OCI-LY1 (cell line): ENCODE data around the gene SPRY2.

Experiments
- H2AFZ ChIP-seq: fragments of 200-600 bp; sonication (generic), shearing (Covaris generic); 2 replicates; pipeline ENCODE4 v1.6.0; 2014; ENCODE audit warnings: antibody characterized with exemption, mild to moderate bottlenecking, low read length
- H3F3A ChIP-seq: fragments of 200-600 bp; sonication (generic), shearing (Covaris generic); 2 replicates; pipeline ENCODE4 v1.6.0; 2014; ENCODE audit warnings: mild to moderate bottlenecking, antibody characterized with exemption, low read length, moderate library complexity; ENCODE audit not compliant: insufficient read depth
- H3K27ac ChIP-seq: fragments of 200-600 bp; sonication (generic); 2 replicates; pipeline ENCODE4 v1.5.1; 2014; ENCODE audit warnings: low read length, mixed run types, mild to moderate bottlenecking, low read depth; ENCODE audit not compliant: poor library complexity, severe bottlenecking
- H3K27me3 ChIP-seq: fragments of 200-600 bp; sonication (generic); 2 replicates; pipeline ENCODE4 v1.6.0; 2014; ENCODE audit warnings: antibody characterized with exemption, mild to moderate bottlenecking, low read length, moderate library complexity; ENCODE audit not compliant: insufficient read depth
- H3K36me3 ChIP-seq: fragments of 200-600 bp; sonication (generic); 2 replicates; pipeline ENCODE4 v1.6.1; 2014; ENCODE audit warnings: mild to moderate bottlenecking, antibody characterized with exemption, low read length, moderate library complexity, mixed read lengths; ENCODE audit not compliant: insufficient read depth
- H3K4me1 ChIP-seq: fragments of 200-600 bp; sonication (generic); 2 replicates; pipeline ENCODE4 v1.5.1; 2014; ENCODE audit warnings: mild to moderate bottlenecking, low read length, moderate library complexity; ENCODE audit not compliant: insufficient read depth, severe bottlenecking
- H3K4me2 ChIP-seq: fragments of 200-600 bp; sonication (generic), shearing (Covaris generic); 2 replicates; pipeline ENCODE4 v1.6.1; 2014; ENCODE audit warnings: low read length
- H3K4me3 ChIP-seq: fragments of 200-600 bp; sonication (generic); 2 replicates; pipeline ENCODE4 v1.5.1; 2014; ENCODE audit warnings: low read length, low read depth, mild to moderate bottlenecking, mixed read lengths; ENCODE audit not compliant: poor library complexity, severe bottlenecking
- H3K79me2 ChIP-seq: fragments of 200-600 bp; shearing (Covaris generic); 2 replicates; pipeline ENCODE4 v1.6.1; 2016; ENCODE audit warnings: mixed run types, low read length, mixed read lengths; ENCODE audit not compliant: insufficient read depth
- H3K9ac ChIP-seq: fragments of 200-600 bp; sonication (generic), shearing (Covaris generic); 2 replicates; pipeline ENCODE4 v1.6.1; 2014; ENCODE audit warnings: mild to moderate bottlenecking, low read length, mixed read lengths
- H3K9me2 ChIP-seq: fragments of 200-600 bp; sonication (generic), shearing (Covaris generic); 2 replicates; pipeline ENCODE4 v1.6.1; 2014; ENCODE audit warnings: low read depth, mild to moderate bottlenecking, low read length, mixed read lengths
- H3K9me3 ChIP-seq: fragments of 200-600 bp; shearing (Covaris generic); 2 replicates; pipeline ENCODE4 v1.6.1; 2014; ENCODE audit warnings: low read length, mixed read lengths
- H4K20me1 ChIP-seq: fragments of 200-600 bp; sonication (generic), shearing (Covaris generic); 2 replicates; pipeline ENCODE4 v1.6.0; 2016; ENCODE audit warnings: mild to moderate bottlenecking, low read length; ENCODE audit not compliant: insufficient read depth
- EZH2 ChIP-seq: fragments of 200-600 bp; sonication (generic), shearing (Covaris generic); IDR thresholded peaks from 2 replicates; pipeline ENCODE4 v1.8.0; 2017; ENCODE audit warnings: borderline replicate concordance, mixed run types, mild to moderate bottlenecking, antibody characterized with exemption, low read length, moderate library complexity, mixed read lengths
- TF ChIP-seq, protein P1 (sequence below): fragments of 200-600 bp; sonication (generic), shearing (Covaris generic); IDR thresholded peaks from 2 replicates; pipeline ENCODE4 v1.5.1; 2017; ENCODE audit warnings: mild to moderate bottlenecking, antibody characterized with exemption, low read length, moderate library complexity, mixed read lengths

The SPRY2 gene

DNA sequence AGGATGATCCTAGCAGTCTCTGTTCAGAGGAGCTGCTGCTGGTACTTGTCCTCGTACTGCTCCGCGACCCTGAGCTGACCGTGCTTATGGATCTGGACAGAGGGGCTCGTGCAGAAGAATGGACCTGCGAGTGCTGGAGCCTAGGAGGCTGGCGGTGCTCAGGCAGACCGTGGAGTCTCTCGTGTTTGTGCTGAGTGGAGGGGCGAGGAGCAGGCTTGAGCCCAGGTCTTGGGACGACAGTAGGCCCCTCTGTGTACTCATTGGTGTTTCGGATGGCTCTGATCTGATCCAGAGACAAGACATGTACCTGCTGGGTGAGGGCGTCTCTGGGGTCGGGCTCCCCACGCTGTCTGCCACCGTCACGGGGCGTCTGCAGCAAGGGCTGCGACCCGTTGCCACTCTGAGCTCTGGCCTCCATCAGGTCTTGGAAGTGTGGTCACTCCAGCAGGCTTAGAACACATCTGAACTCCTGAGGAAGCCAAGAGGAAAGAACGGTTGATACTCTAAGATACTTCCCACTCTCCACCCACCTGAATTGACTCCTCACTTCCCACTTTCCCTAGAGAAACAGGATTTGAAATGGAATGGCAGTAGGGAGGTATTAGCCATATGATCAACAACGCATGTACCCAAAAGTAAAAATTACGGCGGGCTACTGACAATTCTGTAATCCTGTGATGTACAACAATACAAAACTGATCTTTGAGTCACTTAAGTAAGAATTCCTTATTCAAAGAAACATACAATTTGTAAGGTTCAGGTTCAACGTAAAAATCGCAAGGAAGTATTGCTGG lies 3.4 kb downstream of the SPRY2 start:
- Histone ChIP-seq H3K27ac (no peak overlapping the region), H3K9me2 (no peaks in the 10 kb centered on the region), H3K4me1 (no peaks in the 10 kb centered on the region), H2AFZ (no peak overlapping the region), H3K9ac (no peak overlapping the region), H3K27me3 (no peaks in the 10 kb centered on the region), H3K79me2 (no peaks in the 10 kb centered on the region), H3F3A (no peaks in the 10 kb centered on the region), H3K4me3 (no peak overlapping the region), H3K9me3 (no peaks in the 10 kb centered on the region), H3K36me3 (no peaks in the 10 kb centered on the region), H3K4me2 (no peak overlapping the region), H4K20me1 (no peaks in the 10 kb centered on the region)
- TF ChIP-seq, protein P1, sequence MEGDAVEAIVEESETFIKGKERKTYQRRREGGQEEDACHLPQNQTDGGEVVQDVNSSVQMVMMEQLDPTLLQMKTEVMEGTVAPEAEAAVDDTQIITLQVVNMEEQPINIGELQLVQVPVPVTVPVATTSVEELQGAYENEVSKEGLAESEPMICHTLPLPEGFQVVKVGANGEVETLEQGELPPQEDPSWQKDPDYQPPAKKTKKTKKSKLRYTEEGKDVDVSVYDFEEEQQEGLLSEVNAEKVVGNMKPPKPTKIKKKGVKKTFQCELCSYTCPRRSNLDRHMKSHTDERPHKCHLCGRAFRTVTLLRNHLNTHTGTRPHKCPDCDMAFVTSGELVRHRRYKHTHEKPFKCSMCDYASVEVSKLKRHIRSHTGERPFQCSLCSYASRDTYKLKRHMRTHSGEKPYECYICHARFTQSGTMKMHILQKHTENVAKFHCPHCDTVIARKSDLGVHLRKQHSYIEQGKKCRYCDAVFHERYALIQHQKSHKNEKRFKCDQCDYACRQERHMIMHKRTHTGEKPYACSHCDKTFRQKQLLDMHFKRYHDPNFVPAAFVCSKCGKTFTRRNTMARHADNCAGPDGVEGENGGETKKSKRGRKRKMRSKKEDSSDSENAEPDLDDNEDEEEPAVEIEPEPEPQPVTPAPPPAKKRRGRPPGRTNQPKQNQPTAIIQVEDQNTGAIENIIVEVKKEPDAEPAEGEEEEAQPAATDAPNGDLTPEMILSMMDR = no peak
- TF ChIP-seq EZH2 = no peak

DNA sequence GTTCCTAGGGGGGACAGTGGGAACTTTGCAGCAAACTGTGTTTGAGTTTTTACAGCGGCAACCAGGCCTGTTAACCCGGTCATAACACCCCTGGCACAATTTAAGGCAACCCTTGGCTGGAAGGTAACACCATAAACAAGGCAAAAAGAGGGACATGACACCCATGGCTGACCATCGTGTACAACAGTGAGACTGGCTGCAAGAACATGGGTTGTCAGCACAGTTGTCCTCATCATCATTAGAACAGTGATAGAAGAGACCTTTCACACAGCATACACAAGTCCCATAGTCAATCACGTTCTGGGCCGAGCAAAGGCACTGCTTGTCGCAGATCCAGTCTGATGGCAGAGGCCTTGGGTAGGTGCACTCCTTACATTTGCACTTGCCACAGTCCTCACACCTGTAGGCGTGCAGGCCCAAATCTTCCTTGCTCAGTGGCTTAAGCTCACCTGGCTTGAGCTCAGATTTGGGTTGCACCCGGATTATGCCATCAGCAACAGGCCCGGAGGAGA lies 4.1 kb downstream of the SPRY2 start:
- no peaks in the 10 kb centered on the region for H3K9me2 ChIP-seq
- TF ChIP-seq, protein P1 = no peak
- no peak for TF ChIP-seq EZH2
- H3F3A ChIP-seq = no peaks in the 10 kb centered on the region
- H3K4me2 ChIP-seq = no peak overlapping the region
- no peaks in the 10 kb centered on the region for H3K36me3 ChIP-seq
- H3K4me1 ChIP-seq = no peaks in the 10 kb centered on the region
- no peaks in the 10 kb centered on the region for H3K9me3 ChIP-seq
- H2AFZ ChIP-seq = no peak overlapping the region
- H3K27me3 ChIP-seq = no peaks in the 10 kb centered on the region
- H3K4me3 ChIP-seq = no peak overlapping the region
- no peak overlapping the region for H3K9ac ChIP-seq
- H4K20me1 ChIP-seq = no peaks in the 10 kb centered on the region
- H3K27ac ChIP-seq = no peak overlapping the region
- H3K79me2 ChIP-seq = no peaks in the 10 kb centered on the region

DNA sequence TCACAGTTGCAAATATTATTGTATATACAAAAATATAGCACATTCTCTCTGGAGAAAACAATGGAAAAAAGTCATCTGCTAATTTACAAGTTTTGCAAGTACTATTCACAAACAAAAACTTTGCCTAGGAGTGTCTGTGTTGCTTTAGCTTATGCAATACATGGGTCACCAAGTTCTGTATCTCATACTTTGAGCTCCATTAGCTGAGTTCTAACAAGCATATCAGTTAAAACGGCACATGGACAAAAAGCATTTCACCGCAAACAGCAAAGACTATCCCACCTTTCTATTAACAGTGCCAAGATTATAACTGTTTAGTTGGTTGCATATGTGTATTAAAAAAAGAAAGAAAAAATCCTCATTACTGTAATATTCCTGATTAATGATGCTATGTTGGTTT lies 4.6 kb downstream of the SPRY2 start:
- no peak overlapping the region for H3K9ac ChIP-seq
- H3K9me3 ChIP-seq = no peaks in the 10 kb centered on the region
- H3K79me2 ChIP-seq = no peaks in the 10 kb centered on the region
- no peaks in the 10 kb centered on the region for H3K4me1 ChIP-seq
- no peaks in the 10 kb centered on the region for H3K36me3 ChIP-seq
- no peak overlapping the region for H3K27ac ChIP-seq
- H4K20me1 ChIP-seq = no peaks in the 10 kb centered on the region
- H3K4me2 ChIP-seq = no peak overlapping the region
- H2AFZ ChIP-seq = no peak overlapping the region
- H3K9me2 ChIP-seq = no peaks in the 10 kb centered on the region
- no peak overlapping the region for H3K4me3 ChIP-seq
- H3K27me3 ChIP-seq = no peaks in the 10 kb centered on the region
- H3F3A ChIP-seq = no peaks in the 10 kb centered on the region
- TF ChIP-seq, protein P1 = no peak
- TF ChIP-seq EZH2 = no peak
